ENCODE data around the gene KLHL14.

KLHL14 gene

DNA sequence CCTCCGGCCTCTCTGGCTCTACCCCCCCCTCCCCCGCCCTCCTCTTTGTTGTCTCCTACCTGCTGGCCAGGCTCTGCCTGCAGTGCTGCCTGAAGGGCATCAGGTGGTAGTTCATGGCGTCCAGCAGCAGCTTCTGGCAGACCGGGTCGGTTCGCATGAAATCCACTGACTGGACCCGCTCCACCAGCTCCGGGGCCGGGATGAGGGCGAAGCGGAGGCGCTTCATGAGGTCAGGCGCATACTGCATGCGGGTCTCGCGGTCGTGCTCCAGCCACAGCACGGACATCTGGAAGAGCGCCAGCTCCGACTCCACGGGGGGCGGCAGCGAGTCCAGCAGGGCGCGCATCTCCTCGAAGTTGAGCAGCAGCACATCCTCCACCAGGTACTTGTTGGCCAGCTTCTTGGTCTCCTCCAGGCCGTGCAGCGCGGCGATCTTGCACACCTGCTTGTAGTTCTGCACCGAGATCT is 3.2 kb downstream of the KLHL14 start:
- DNase-seq, result no peak

GRCh38 chr18:32769071-32769585 is 3.7 kb downstream of the KLHL14 start:
- DNase-seq, result no peak

GRCh38 chr18:32767400-32767799 is 5.4 kb downstream of the KLHL14 start:
- no peak for DNase-seq

DNA sequence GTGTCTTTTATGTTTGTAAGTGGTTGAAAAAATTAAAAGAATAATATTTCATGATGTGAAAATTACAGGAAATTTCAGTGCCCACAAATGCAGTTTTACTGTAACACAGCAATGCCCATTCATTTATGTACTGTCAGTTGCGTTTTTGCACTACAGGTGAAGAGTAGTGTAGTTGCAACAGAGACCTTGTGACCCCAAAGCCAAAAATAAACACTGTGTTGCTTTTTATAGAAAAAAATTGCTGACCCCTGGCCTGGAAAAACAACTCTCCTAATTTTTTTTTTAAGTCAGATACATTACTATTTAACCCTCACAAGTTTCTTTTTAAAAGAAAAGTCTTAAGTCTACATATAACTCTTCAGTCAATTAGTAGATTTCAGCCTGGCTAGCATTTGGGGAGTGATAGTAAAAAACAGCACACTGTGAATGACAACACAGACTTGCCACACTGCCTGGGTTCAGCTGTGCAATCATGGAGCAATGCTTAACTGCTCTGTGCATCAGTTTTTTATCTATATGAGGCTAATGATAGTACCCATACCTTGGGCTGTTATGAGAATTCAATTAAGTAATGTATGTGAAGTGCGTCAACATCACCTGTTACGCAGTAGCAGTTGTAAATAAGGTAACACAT is 8.1 kb downstream of the KLHL14 start:
- no peak for DNase-seq

DNA sequence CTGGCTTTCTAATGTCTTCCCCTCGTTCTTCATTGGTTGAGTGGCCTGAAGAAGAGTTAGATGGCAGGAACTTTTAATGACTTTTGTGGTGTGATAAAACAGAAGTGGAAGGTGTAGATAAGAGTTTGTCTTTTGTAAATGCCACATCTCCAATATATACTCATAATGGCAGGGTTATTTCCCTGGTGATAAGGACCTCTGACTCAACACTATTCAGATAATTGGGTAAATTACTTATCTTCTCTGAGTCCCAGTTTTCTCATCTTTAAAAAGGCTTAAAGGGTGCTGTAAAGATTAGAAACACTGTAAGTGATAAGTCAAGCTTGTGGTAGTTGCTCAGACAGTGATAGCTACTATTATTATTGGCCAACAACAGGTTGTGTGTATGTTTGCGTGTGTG is 9.5 kb downstream of the KLHL14 start:
- no peak for DNase-seq

GRCh38 chr18:32761231-32761630 is 11.6 kb downstream of the KLHL14 start:
- no peak for DNase-seq

- no peak for DNase-seq
Measured at GRCh38 chr18:32760391-32760790, 12.4 kb downstream of the KLHL14 start.

- no peak for DNase-seq
Measured at GRCh38 chr18:32759611-32760167, 13.1 kb downstream of the KLHL14 start.

GRCh38 chr18:32754508-32755263 is 18.1 kb downstream of the KLHL14 start:
- no peak for DNase-seq

DNA sequence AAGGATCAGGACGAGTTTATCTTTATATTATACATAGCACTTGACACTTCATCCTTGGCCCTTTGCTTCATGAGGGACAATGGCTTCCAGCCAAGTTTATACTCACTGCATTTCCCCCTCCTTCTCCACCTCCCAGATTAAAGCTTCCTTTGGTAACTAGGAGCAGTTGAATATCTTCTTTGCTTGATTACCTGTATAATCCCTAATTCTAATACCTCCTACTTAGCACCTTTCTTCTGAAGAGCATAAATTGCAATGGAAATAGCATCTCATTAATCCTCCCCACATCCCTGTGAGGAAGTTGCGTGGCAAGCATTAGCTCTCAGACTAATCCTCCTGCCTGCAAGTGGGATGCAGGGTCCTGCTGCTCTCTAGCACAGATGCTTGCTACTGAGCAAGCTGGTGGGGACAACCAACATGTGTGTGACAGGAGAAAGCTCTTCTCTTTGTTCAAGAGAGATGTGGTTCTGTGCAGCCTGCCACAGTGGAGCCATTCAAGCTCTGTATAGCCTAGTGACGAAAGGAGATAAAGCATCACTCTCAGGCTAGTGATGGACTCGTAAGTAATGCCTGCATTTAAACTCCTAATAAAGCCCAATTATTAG is 19.1 kb downstream of the KLHL14 start:
- no peak for DNase-seq

DNA sequence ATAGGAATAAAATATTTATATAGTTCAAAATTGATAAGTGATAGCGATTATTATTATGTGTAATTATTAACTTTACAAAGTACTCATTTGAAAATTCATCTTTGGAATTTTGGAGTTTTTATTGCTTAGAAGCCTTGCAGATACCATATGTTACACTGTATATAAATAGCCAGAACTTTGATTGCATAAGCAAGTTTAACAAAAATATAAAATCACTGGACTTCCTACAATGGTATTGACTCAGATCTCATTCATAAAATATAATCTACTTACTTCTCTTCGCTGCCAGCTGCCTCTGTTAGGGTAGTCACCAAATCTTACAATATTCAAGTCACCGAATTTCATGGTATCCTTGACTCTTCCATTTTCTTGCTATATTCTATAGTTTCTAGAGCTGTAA is 22.5 kb downstream of the KLHL14 start:
- DNase-seq, result no peak

GRCh38 chr18:32749809-32750208 is 23.0 kb downstream of the KLHL14 start:
- no peak for DNase-seq

DNA sequence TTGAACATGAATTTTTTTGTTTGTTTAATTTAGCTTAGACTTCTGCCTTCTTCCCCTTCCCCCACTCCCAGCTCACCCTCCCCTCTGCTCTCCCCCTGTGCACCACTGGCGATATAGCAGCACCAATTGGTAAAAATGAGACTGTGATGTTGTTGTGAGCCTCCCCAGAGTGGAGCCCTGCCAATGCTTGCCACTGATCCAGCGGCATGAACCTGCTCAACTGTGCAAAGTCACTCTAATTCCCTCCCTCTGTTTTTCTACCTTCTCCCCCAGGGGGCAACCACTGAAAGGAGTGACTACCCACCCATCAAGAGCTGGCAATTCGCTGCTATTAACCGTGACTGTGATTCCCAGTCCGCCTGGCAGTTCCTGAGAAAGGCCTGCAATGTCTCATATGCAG is 30.2 kb downstream of the KLHL14 start:
- DNase-seq, result no peak

DNA sequence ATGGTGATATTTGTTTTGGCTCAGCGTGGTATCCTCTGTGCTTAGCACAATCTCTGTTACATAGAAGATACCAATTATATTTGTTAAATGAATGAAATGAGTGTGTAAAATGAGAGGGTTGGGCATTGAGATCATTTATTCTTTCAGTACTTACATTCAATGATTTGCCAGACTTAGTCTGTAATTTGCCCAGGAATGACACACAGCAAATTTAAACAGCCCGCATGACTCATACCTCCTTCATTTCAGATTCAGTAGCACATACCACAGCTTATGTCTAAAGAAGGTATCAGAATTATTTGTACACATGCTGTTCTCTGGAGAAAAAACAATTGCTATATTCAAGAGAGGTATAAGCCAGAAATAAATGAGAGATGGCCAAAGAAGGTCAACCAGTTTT is 37.0 kb downstream of the KLHL14 start:
- DNase-seq, result peak; percentile 13

DNA sequence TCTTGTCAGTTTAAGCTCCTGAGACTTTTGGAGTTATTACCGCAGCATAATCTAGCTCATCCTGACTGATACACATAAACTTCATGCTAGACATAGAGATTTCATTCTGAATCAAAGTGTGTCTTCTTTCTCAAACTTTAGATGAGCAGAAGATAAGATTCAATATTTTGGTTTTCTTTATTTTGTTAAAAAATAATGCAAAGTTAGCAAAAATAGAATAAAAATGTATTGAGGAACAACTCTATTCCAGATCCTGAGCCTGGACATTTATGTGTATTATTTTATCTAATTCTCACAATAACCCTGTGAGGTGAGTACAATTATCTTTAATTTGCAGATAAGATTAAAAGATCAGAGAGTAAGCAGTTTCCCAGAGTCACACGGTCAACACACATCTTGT is 38.4 kb downstream of the KLHL14 start:
- no peak for DNase-seq

DNA sequence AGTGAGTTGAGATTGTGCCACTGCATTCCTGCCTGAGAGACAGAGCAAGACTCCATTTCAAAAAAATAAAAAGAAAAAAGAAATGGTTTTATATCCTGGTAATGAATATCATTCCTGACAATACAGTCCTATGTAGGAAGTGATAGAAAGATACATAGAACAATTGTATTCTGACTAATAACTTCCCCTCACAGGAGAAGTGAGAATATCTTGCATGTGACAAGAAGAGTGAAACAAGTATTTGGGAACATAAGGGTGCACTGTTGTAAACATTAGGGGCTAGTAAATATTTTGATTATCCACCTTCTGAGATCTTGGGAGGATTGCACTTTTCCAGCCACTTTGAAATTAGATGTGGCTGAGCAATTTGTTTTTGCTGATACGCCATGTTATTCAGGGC is 40.7 kb downstream of the KLHL14 start:
- no peak for DNase-seq

GRCh38 chr18:32730620-32731091 is 42.2 kb downstream of the KLHL14 start:
- DNase-seq, result no peak

GRCh38 chr18:32730068-32730467 is 42.8 kb downstream of the KLHL14 start:
- no peak for DNase-seq

GRCh38 chr18:32724071-32724749 is 48.6 kb downstream of the KLHL14 start:
- DNase-seq, result no peak

GRCh38 chr18:32722279-32722678 is 50.5 kb downstream of the KLHL14 start:
- DNase-seq, result no peak

GRCh38 chr18:32717126-32717525 is 55.7 kb downstream of the KLHL14 start:
- no peak for DNase-seq

GRCh38 chr18:32714571-32715148 is 58.2 kb downstream of the KLHL14 start:
- DNase-seq, result peak; percentile 43

- DNase-seq, result no peak
Measured at GRCh38 chr18:32712860-32713259, 60.0 kb downstream of the KLHL14 start.

Data from HCEC 1CT (cell line).